PC-3 (cell line): ENCODE results near the gene WDFY4. TPM values are rescaled to one million over a fixed set of nuclear protein-coding genes. Genes with fewer than 3 reads are reported as not detected.
"Not testable (repeated sequence)": the region's sequence is repeated elsewhere in the genome, so short reads cannot be mapped to it uniquely, and the experiment has no call there.

Source experiments
- ATAC-seq: fragments of 200-7000 bp; cut with Tn5 transposase; 2 replicates; pipeline ENCODE4 v1.9.1; 2020; ENCODE audit warnings: mild to moderate bottlenecking, moderate library complexity
- BruUV-seq: library from RNA; stranded (reverse); fragments of 400-500 nt; replicated peaks from 2 replicates; lab custom pipeline; 2021; lab: Mats Ljungman, UMichigan
- CTCF ChIA-PET: fragments of 300-600 bp; sonication (Branson Sonifier 250); formaldehyde crosslinking; loops from one replicate; lab custom pipeline; 2022; ENCODE audit warnings: antibody characterized with exemption; lab: Charles Lee
- POLR2A ChIA-PET: fragments of 300-600 bp; sonication (Branson Sonifier 250); formaldehyde crosslinking; loops from one replicate; lab custom pipeline; 2022; ENCODE audit warnings: antibody characterized with exemption; ENCODE audit not compliant: unreplicated experiment; lab: Charles Lee
- DNase-seq: peaks from one replicate; pipeline ENCODE4 v3.0.0-alpha.2; 2015
- H2AFZ ChIP-seq: fragments of 300-600 bp; sonication (generic); 2 replicates; pipeline ENCODE4 v1.6.0; 2016; ENCODE audit warnings: antibody characterized with exemption, low read length
- H3F3A ChIP-seq: fragments of 300-600 bp; sonication (generic); one replicate; pipeline ENCODE4 v1.6.0; 2017; ENCODE audit warnings: antibody characterized with exemption, low read length, control low read depth, mild to moderate bottlenecking; ENCODE audit not compliant: unreplicated experiment
- H3K27ac ChIP-seq: fragments of 300-600 bp; sonication (generic); 2 replicates; pipeline ENCODE4 v1.5.1; 2016; ENCODE audit warnings: mild to moderate bottlenecking, low read length
- H3K27me3 ChIP-seq: fragments of 300-600 bp; sonication (generic); 2 replicates; pipeline ENCODE4 v1.6.1; 2016; ENCODE audit warnings: low read length, mixed read lengths
- H3K36me3 ChIP-seq: fragments of 300-600 bp; sonication (generic); 2 replicates; pipeline ENCODE4 v1.6.1; 2016; ENCODE audit warnings: low read depth, mixed run types, low read length, mixed read lengths
- H3K4me1 ChIP-seq: fragments of 300-600 bp; sonication (generic); 2 replicates; pipeline ENCODE4 v1.5.1; 2016; ENCODE audit warnings: low read length; ENCODE audit not compliant: insufficient read depth
- H3K4me2 ChIP-seq: fragments of 300-600 bp; sonication (generic); 2 replicates; pipeline ENCODE4 v1.6.0; 2016; ENCODE audit warnings: low read length
- H3K4me3 ChIP-seq: fragments of 300-600 bp; sonication (generic); 2 replicates; pipeline ENCODE4 v1.5.1; 2016; ENCODE audit warnings: mild to moderate bottlenecking, low read length, mixed read lengths
- H3K79me2 ChIP-seq: fragments of 300-600 bp; sonication (generic); 2 replicates; pipeline ENCODE4 v1.6.1; 2017; ENCODE audit warnings: low read length, mixed read lengths
- H3K9ac ChIP-seq: fragments of 300-600 bp; sonication (generic); 2 replicates; pipeline ENCODE4 v1.6.0; 2016; ENCODE audit warnings: mild to moderate bottlenecking, low read length
- H3K9me2 ChIP-seq: fragments of 300-600 bp; sonication (generic); replicated peaks from 2 replicates; pipeline ENCODE4 v1.6.1; 2016; ENCODE audit warnings: mixed run types, low read length, mixed read lengths
- H3K9me3 ChIP-seq: fragments of 300-600 bp; sonication (generic); 2 replicates; pipeline ENCODE4 v1.6.1; 2016; ENCODE audit warnings: low read length, mixed read lengths
- H4K20me1 ChIP-seq: fragments of 300-600 bp; sonication (generic); 2 replicates; pipeline ENCODE4 v1.6.1; 2016; ENCODE audit warnings: low read length, mixed read lengths
- CTCF ChIP-seq: fragments of 300-600 bp; sonication (generic); conservative IDR thresholded peaks from 2 replicates; pipeline ENCODE4 v1.5.1; 2017; ENCODE audit warnings: antibody characterized with exemption, low read depth, mild to moderate bottlenecking, low read length
- EZH2 ChIP-seq: fragments of 300-600 bp; sonication (generic); IDR thresholded peaks from one replicate; pipeline ENCODE4 v1.6.1; 2017; ENCODE audit warnings: antibody characterized with exemption, mild to moderate bottlenecking, low read length; ENCODE audit not compliant: unreplicated experiment
- EZH2phosphoT487 ChIP-seq: fragments of 300-600 bp; sonication (generic); IDR thresholded peaks from 2 replicates; pipeline ENCODE4 v1.6.1; 2018; ENCODE audit warnings: mild to moderate bottlenecking, antibody characterized with exemption, low read length, borderline replicate concordance
- intact Hi-C: fragments of 100-400 bp; cut with micrococcal nuclease; formaldehyde crosslinking; loops from 2 replicates; pipeline ENCODE4 v1.9.0; 2023
- total RNA-seq: library from RNA; depleted of rRNA; stranded (reverse); fragments of >200 nt; gene quantifications from 2 replicates; pipeline ENCODE4 v1.2.3, GENCODE V29; 2014

WDFY4 gene
- total RNA-seq, 1 experiment from 2014 or later: not detected

- POLR2A ChIA-PET: no interaction called here
- no peaks in the 10 kb centered on the region for H3K4me1 ChIP-seq
- no peak overlapping the region for H3K9ac ChIP-seq
- no peaks in the 10 kb centered on the region for H3F3A ChIP-seq
- no peaks in the 10 kb centered on the region for H3K27me3 ChIP-seq
- H3K79me2 ChIP-seq: no peaks in the 10 kb centered on the region
- no peaks in the 10 kb centered on the region for H3K36me3 ChIP-seq
- H3K9me3 ChIP-seq: 0 out of 2 replicates have a peak, but pooled peaks cover 12% of the 10 kb centered on the region
- DNase-seq: no peak
- no peak for TF ChIP-seq EZH2
- no peak for TF ChIP-seq EZH2phosphoT487
- TF ChIP-seq CTCF: no peak
- no peak overlapping the region for H3K27ac ChIP-seq
- H3K4me2 ChIP-seq: no peak overlapping the region
- intact Hi-C loops: no loop called here
- H3K4me3 ChIP-seq: no peak overlapping the region
- H2AFZ ChIP-seq: no peak overlapping the region
- BruUV-seq: no TSS peak
- H3K9me2 ChIP-seq: no peaks in the 10 kb centered on the region
- ATAC-seq: no peak
- CTCF ChIA-PET: no interaction called here
- no peaks in the 10 kb centered on the region for H4K20me1 ChIP-seq
These were observed 45.7 kb upstream of the WDFY4 start for GRCh38 chr10:48638739-48639527.

- Histone ChIP-seq H3K9me3 (0 out of 2 replicates have a peak, but pooled peaks cover 12% of the 10 kb centered on the region), H3K79me2 (no peaks in the 10 kb centered on the region), H3K36me3 (no peaks in the 10 kb centered on the region), H3K27me3 (no peaks in the 10 kb centered on the region), H3K4me3 (no peak overlapping the region), H3K9ac (no peak overlapping the region), H3F3A (no peaks in the 10 kb centered on the region), H2AFZ (no peak overlapping the region), H4K20me1 (no peaks in the 10 kb centered on the region), H3K4me2 (no peak overlapping the region), H3K27ac (no peak overlapping the region), H3K9me2 (no peaks in the 10 kb centered on the region), H3K4me1 (no peaks in the 10 kb centered on the region)
- BruUV-seq: no TSS peak
- no peak for ATAC-seq
- ChIA-PET POLR2A (no interaction called here), CTCF (no interaction called here)
- TF ChIP-seq CTCF (no peak), EZH2phosphoT487 (no peak), EZH2 (no peak)
- DNase-seq: no peak
- intact Hi-C loops: no loop called here
These were observed 45.0 kb upstream of the WDFY4 start for GRCh38 chr10:48639632-48640031.

DNA sequence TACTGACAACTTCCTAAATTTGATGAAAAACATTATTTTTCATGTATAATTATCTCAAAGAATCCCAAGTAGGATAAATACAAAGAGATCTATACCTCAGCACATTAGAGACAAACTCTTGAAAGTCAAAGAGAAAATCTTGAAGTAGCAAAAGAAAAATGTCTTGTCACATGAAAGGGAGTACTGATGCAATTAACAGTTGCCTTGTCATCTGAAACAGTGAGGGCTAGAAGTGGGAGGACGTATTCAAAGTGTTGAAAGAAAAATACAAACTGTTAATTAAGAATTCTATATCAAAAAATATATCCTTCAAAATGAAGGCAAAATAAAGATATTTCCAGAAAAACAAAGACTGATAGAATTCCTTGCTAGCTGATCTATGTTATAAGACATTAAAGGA lies 44.3 kb upstream of the WDFY4 start:
- intact Hi-C loops: no loop called here
- H3K36me3 ChIP-seq: no peaks in the 10 kb centered on the region
- H3K4me3 ChIP-seq: no peak overlapping the region
- H3K9me3 ChIP-seq: 0 out of 2 replicates have a peak, but pooled peaks cover 12% of the 10 kb centered on the region
- no TSS peak for BruUV-seq
- H3F3A ChIP-seq: no peaks in the 10 kb centered on the region
- H3K4me1 ChIP-seq: no peaks in the 10 kb centered on the region
- 0 out of 2 replicates have a peak, but pooled peaks cover 4% of the 10 kb centered on the region for H4K20me1 ChIP-seq
- no peak overlapping the region for H3K9ac ChIP-seq
- no peak for ATAC-seq
- H3K27me3 ChIP-seq: 0 out of 2 replicates have a peak, but pooled peaks cover 2% of the 10 kb centered on the region
- DNase-seq: no peak
- H3K4me2 ChIP-seq: no peak overlapping the region
- H3K9me2 ChIP-seq: no peaks in the 10 kb centered on the region
- no peak for TF ChIP-seq EZH2phosphoT487
- TF ChIP-seq CTCF: no peak
- no peak for TF ChIP-seq EZH2
- no peak overlapping the region for H2AFZ ChIP-seq
- POLR2A ChIA-PET: no interaction called here
- CTCF ChIA-PET: no interaction called here
- H3K79me2 ChIP-seq: no peaks in the 10 kb centered on the region
- no peak overlapping the region for H3K27ac ChIP-seq

GRCh38 chr10:48641099-48641690 lies 43.5 kb upstream of the WDFY4 start:
- H3K9me2 ChIP-seq, H3K9ac ChIP-seq, H2AFZ ChIP-seq, H3K79me2 ChIP-seq, H3K27ac ChIP-seq, H3K27me3 ChIP-seq, H3K4me1 ChIP-seq, H3K4me3 ChIP-seq, intact Hi-C loops, DNase-seq, H3K36me3 ChIP-seq, BruUV-seq, CTCF ChIA-PET, H3F3A ChIP-seq, POLR2A ChIA-PET, H3K4me2 ChIP-seq, ATAC-seq, H4K20me1 ChIP-seq: not testable (repeated sequence)
- H3K9me3 ChIP-seq: 0 out of 2 replicates have a peak, but pooled peaks cover 12% of the 10 kb centered on the region
